GM21447 (cell line): ENCODE data around the gene MYO1E.
A peak's percentile ranks its signal among the peaks of the same experiment; 100 is the strongest.

Source experiments
- ATAC-seq: cut with Tn5 transposase; IDR thresholded peaks from one replicate; pipeline ENCODE4 v1.9.1; 2021; ENCODE audit not compliant: unreplicated experiment

Gene MYO1E

DNA sequence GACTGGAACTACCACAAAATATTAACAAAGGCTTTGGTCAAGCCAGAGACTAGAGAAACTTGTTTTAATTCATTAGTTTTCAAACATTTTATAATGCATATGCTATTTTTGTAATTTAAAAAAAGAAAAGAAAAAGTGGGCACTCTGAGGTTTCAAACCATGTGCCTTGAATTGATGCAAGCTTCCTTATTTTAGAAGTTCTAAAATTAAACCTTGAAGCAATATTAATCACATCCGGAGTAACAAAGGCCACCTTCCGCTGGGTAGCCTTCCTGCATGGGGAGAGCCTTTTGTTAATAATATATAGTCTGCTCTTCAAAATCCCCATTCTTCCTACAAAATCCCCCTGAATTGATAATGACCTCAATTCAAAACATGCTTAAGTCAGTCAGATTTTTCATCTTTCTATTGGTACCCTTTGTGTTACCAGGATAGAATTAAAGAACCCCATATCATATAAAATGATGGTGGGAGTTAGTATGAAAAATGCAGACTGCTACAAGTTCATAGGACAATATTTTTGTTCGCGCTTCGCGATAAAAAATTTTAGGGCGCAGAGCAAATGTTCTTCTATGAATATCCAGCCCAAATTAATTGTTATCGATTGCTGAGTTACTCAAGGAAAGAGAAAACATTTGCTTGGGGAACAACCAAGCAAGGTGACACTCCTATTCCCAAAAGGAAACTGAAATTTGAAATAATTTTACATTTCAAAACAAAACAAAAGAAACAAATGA, 135.4 kb downstream of the MYO1E start:
- peak; percentile 72 for ATAC-seq

DNA sequence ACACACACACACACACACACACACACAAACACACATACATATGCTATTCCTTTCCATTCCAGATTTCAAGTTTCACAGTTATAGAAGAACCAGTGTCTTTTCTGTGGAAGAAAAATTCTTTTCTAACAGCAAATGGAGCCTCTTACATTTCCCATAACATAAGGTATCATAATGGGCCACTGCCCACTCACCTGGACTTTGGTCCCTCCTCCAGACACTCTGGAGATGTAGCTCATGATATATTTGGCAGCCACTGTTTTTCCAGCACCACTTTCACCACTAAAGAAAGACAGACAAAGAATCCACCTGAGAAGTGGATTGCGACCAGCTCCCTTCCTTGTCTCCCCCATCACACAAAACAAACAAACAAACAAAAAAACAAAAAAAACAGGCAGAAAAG, 136.3 kb downstream of the MYO1E start:
- no peak for ATAC-seq

DNA sequence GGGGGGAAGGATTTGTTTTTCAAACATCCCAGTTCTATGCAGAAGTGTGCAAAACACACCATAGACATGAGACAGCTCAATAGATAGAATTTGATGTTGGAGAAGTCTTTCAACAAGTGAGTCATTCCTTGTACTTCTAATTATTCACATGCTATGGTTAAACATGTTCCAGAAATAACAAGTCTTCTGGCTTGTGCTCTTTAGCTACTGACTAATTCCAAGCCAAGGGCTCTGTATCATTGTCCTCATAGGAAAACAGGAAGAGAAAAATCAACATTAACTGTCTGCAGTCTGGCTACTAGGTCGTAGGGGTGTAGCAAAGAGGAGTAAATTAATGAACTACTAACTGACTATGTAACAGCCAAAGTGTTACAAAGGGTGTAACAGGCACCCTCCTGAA, 140.2 kb downstream of the MYO1E start:
- ATAC-seq, result no peak

DNA sequence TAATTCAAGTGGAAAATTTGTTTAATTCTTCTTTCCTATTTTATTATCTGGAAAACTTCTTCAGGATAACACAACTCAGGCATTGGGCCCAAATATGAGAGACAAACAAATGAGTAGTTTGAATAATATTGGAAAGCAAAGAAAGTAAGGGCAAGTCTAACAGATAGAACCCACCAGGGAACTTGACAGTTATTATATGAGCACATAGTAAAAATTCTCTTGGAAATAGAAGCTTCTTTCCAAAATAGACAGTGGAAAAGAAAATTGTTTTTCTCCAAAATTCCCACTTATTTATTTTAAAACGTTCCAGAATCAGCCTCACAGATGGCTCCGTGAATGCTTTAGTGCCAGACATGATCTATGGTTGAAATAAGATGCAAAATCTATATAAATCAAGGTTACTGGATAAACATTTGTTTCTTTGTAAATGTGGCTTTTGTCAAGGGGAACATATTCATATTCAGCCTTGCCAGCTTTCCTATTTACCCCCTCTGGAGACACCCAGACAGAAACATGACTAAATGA, 142.1 kb downstream of the MYO1E start:
- ATAC-seq, result no peak

DNA sequence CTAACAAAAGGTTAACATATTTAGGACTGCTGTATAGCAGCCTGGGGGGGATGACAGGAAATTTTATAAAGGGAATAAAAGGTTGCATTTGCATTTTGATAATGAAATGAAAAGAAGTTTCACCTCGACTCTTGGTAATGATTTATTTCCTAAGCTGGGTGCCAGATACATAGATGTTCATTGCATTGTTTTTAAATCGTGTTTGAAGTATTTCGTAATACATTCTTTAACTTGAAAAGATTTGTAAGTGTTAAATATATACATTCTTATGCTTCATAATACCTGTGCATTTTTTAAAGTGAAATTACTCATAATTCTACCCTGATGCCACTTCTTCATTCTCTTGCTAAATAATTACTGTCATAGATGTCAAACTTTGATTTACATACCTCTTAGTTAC, 143.2 kb downstream of the MYO1E start:
- ATAC-seq, result no peak

DNA sequence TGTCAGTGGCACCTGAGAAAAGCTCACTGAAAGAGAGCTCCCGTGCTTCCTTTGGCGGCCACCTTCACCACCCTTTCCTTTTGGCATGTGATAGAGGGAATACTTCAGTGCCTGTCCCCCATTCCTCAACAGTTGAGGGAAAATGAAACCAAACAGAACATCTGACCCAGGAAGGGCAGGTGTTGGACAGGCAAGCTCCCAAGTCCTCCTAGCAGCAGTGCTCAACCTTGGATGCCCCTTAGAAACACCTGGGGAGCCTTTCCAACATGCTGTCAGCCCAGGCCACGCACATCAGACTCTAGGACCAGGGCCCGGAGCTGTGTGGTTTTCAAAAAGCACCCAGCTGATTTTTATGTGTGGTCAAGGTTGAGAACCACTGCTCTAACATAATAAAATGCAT, 143.7 kb downstream of the MYO1E start:
- no peak for ATAC-seq

DNA sequence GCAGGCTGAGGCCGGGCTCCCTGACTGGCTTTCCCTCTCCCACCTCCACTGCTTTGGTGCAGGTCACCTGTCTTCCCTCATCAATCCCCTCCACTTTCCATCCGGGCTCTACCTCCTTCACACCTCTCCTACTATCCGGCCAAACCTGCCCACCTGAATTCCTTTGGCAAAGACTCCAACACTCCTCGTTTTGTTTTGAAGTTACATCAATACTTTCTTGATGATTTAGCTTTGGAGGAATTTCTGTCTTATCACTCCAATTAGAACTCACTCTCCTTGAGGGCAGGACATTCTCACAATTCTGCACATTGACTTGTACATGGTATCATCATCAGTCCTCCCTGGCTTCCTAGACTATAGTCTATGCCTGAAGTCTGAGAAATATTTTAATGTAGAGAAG, 145.7 kb downstream of the MYO1E start:
- ATAC-seq, result no peak

DNA sequence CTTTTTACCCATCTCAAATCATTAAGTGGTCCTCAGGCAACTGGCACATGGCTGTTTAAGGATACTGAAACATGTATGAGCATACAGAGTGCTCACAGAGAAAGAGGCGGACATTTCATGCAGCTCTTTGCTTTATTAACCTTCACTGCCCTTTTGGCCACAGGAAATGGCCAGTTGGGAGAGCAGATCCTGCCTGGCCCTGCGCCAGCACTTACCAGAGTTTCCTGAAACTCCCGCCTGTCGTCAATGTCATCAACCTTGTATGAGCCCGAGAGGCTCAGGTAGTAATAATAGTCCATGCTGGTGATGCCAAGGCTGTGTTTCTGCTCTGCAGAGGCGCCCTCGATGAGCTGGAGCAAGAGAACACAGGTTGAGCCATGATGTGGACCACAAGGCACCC, 148.2 kb downstream of the MYO1E start:
- no peak for ATAC-seq

DNA sequence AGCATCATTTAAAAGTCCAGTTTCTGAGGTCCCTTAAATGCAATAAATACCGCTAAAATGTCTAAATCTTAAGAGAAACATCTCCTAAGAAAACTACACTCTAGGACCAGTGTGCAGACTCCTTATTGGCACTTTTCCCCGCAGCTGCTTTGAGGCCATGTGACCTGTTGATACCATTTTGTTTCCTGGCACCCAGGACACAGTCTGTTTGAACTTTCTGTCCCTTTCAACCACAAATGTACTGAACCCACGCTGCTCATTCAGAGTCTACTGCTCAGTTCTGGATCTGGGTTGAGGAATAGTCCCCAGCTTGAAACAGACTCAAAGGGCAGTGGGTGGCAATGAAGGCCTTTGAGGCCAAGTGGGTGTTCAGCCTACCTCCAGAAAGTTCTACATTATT, 148.9 kb downstream of the MYO1E start:
- no peak for ATAC-seq

DNA sequence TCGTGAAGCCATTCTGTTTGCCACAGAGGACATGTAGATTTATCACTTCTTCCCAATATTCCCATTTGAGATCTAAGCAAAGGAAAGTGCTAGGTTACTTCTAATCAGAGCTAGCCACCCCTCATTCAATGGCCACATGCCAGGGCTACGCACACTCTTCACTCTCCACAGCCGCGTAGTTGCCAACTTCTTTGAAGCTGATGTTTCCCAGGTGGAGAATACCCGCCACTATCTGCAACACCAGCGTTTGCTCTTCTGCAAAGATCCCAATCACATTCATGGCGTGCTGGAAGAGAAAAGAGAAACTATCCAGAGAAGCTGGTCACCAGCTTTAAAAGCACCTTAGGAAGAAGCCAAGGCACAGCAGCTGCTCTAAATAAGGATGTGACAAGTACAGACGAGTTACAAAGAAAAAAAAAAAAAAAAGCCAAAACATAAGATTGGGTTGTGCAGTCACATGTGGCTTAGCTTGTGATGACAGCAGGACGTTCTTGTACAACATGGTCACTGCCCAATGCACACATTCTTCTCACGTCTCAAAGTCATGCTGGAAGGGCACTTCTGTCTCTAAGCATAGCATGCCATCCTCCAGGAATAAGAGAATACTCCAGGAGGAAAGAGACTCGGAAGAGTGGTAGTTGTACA, 149.6 kb downstream of the MYO1E start:
- ATAC-seq, result no peak

DNA sequence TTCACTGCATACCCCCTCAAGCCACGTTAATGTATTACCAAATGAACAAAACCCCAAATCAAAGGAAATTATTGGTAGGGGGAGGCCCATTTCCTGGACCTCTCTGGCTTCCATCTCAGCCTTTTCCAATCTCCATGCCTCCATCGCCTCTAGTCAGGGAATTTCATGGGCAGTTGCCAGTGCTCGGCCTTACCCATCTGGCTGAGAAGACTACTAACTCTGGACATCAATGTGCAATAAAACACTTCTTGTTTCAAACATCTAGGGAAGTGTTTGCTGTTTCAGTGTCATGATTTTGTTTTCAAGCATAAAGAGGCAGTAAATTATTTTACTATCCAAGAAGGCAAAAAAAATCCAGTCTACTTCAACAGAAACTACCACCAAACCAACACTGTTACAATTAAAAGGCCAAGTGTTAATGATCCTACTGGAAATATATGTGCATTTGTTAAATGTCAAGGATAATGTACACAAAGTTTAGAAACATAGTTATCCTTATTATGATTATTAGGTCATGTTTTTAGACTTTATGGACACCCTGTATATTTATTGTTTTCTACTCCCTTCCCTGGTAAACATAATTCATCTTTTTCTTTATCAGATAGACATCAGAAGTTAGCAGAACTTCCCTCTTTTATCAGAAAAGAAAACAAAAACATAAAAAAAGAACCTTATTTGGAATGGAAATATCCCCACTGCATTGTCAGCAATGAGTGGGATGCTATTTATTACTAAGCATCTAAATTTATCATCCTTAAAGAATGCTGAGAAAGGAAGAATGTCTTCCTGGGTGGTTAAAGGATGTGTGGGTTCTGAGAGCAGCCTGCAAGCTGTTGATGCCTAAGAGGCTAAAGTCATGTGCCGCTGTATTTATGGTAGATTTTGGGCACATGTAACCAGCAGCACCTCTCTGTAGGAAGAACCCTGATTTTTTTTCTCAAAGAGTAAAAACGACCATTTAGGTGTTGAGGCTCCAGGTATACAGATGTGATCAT, 150.9 kb downstream of the MYO1E start:
- ATAC-seq, result no peak

DNA sequence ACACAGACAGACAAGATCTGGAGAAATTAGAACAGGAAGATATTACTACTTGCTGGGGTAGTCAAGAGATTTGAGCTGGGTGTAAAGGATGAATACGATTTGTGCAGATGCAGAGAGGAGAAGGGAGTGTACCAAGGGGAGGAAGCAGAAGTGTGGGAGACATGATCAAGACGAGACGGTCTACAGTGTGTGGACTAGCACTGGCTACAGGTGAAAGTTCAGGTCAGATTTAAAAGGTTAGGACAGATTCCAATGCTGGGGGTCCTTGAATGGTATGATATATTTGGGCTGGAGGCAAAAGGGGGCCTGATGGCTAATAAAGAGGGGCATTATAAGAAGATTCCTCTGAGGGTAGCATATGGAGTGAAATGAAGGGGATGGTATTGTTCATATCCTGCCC, 154.0 kb downstream of the MYO1E start:
- ATAC-seq, result no peak

DNA sequence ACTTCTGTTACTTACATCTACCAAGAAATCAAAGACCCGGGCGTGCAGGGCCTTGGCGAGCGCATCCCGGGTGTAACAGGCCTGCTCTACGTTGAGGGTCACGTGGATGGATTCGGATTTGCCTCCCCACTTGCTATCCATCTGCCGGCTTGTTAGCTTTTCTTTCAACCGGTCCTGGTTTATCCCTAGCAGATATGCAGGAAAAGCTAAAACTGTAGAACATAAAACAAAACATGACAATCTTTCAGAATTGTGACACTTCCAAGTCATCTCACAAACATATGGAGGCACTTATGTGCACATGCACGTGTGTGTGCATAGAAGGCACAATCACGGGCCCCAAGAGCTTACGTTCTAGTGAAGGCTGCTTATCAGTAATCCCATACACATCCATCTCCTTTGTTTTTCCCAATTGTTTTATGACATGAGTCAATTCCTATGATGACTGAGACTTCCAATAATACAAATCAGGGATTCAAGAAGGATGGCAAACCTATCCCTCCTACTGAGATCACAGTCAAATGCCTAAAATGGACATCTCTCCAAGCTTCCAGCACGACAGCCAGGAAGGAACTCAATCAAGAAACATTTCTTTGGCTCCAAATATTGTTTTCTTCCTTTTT, 154.7 kb downstream of the MYO1E start:
- ATAC-seq, result no peak

DNA sequence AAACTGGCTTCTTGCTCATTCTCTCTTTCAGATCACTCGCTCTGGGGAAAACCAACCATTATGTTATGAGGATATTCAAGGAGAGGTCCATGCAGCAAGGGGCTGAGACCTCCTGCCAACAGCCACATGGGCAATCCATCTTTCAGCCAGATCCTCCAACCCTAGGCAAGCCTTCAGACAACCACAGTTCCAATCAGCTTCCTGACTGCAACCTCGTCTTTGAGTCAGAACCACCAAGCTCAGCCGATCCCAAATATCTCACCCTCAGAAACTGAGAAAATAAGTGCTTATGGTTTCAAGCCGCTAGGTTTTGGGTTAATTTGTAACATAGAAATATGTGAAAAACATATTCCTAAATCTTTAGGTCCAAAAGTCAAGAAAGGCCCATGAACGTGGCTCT, 155.8 kb downstream of the MYO1E start:
- ATAC-seq, result no peak

DNA sequence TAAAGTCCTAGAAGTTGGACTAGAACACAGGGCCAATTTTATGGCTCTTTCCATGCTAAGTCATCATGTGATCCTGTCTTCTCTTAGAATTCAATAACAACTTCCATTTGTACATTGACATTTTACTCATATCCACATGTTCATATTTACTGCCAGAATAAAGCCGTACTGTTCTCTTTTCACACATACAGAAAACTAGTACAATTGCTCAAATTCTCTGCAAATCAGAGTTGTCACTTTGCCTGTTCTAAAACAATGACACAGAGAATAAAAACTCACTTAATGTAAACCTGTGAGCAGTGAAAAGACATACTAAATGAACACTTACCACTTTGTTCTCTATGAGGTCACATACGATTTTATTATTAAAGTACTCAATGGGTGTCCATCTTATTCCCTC, 162.5 kb downstream of the MYO1E start:
- ATAC-seq, result no peak

DNA sequence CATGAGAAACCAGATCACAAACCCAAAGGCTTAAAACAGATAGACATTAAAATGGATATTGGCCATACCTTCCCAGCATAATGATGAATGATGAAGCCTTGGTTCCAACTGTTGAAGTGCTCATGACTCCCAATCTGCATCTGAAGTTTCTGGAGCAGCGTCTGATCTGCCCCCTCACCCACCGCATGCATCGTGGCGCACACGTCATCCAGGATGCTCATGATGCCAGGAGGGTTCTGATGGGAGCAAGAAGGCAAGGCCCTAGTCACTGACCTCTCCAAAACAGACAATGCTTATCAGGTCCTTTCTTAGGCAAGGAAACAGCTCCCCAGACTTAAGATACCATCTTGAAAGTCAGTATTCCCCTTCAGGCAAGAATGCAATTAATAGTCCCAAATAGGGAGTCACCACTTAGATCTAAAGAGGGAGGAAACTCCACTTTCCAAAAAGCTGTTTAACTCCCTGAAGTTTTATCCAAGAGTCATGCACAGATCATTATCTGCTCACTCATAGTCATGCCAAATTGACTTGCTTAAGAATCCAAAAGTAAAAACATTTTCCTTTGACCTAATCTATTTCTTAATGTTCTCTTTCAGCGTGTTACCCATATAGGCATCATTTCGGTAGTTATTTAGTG, 163.9 kb downstream of the MYO1E start:
- no peak for ATAC-seq

DNA sequence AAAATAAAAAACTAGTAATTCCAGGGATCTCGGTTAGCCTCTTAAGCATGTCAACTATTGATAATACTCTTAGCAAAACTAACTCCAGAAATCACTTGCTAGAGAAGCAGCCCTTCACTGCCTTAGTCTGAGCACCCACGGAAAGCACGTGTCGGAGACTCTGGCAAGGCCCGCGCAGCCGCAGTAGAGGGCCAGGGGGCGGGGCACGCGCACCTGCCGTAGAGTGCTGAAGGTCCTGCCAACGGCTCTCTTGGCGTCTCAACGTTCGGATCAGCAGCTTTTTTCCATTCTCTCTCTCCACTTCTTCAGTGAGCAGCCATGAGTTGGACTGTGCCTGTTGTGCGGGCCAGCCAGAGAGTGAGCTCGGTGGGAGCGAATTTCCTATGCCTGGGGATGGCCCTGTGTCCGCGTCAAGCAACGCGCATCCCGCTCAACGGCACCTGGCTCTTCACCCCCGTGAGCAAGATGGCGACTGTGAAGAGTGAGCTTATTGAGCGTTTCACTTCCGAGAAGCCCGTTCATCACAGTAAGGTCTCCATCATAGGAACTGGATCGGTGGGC, 166.0 kb downstream of the MYO1E start, which contains the start of gene LDHAL6B:
Gene LDHAL6B, plus strand, starts transcription at position 221 of the 561 bp plus-strand sequence. Its CDS starts 98 bp downstream, at position 319.
- no peak for ATAC-seq

DNA sequence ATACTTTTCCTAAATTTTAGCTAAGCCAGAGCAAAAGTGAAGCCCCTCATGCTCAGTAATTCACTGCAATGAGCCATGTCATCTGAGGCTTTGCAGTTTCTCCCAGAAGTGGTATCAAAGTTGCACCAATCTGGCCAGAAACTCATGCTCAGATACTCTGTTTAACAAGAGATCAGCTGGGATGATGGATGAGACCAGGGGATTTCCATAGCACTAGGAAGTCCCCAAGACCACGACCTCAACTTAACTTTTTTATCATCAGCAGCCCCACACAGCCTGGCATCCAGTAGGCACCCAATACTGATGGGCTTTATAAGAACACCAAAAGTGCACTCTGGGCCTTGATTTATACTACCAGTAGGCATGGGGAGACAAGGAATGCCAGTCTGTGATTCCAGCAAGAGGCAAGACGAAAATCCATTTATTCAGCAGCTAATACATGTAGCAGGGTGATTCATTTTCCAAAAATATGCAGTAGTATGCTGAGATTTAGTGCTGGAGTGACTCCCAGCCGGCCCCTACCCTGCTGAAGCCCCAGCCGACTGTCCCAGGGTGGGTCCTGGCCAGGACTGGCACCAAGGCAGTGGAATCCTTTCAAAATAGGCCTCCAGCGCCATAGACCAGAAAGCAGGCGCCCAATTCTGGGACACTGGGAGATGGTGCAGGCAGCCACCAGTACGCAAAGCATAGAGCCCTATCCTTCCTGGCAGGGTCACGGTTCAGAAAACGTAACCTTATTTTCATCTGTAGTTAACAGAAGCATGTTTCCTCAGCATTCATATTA, 166.6 kb downstream of the MYO1E start:
- ATAC-seq, result no peak

DNA sequence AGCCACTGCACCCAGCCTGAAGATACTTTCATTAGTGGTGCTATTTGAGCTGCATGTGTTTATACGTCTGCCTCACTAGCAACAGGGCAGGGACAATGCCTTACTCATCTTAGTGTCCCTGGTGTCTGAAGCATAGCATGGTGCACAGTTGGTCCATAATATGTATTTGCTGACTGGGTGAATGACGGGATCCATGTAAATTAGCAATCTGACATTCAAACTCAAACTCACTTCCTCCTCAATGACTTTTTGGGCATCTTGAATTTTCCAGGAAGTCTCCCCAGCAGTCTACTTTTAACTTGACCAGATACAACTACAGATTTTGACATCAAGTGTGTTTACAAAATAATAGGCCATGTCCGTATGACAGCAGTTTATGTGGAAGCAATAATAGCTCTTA, 169.0 kb downstream of the MYO1E start:
- no peak for ATAC-seq
